Measurements from ENCODE around the gene FAM200C. TPM values are rescaled to one million over a fixed set of nuclear protein-coding genes. Genes with fewer than 3 reads are reported as not detected.

FAM200C gene
- total RNA-seq, 1 donor from 2014 or later, result 25.3 TPM

- H3K27me3 Mint-ChIP-seq (ENCODE audit: insufficient read depth, low read depth), result peaks cover under 1% of the 10 kb centered on the region
- Histone ChIP-seq H3F3A (ENCODE audit: low read depth) (no peaks in the 10 kb centered on the region), H3K27ac (no peak overlapping the region), H3K4me1 (no peaks in the 10 kb centered on the region), H3K4me2 (no peak overlapping the region), H3K9me3 (ENCODE audit: low read depth) (no peaks in the 10 kb centered on the region), H2AFZ (replicated peaks) (no peak overlapping the region), H4K20me1 (ENCODE audit: low read depth) (no peaks in the 10 kb centered on the region), H3K27me3 (peaks cover under 1% of the 10 kb centered on the region), H3K4me3 (no peak overlapping the region), H3K36me3 (no peaks in the 10 kb centered on the region), H3K9ac (no peak overlapping the region), H3K79me2 (ENCODE audit: low read depth) (no peaks in the 10 kb centered on the region)
- no peak overlapping the region for H3K4me3 Mint-ChIP-seq
- no peaks in the 10 kb centered on the region for H3K36me3 Mint-ChIP-seq
- H3K4me1 Mint-ChIP-seq, result peaks cover 2% of the 10 kb centered on the region
- peaks cover 6% of the 10 kb centered on the region for H3K9me3 Mint-ChIP-seq
- TF ChIP-seq EZH2phosphoT487 (IDR thresholded peaks at IDR 0.05), result no peak
- no peak for TF ChIP-seq CTCF (IDR thresholded peaks at IDR 0.05)
- TF ChIP-seq EZH2 (IDR thresholded peaks at IDR 0.05), result no peak
- no peak overlapping the region for H3K27ac Mint-ChIP-seq
- DNase-seq (ENCODE audit: low spot score), result no peak
Measured at GRCh38 chr5:160445132-160445531, 45.3 kb upstream of the FAM200C start.

GRCh38 chr5:160444407-160444806, 44.6 kb upstream of the FAM200C start:
- H3F3A ChIP-seq (ENCODE audit: low read depth), result no peaks in the 10 kb centered on the region
- no peaks in the 10 kb centered on the region for H3K4me1 ChIP-seq
- H3K36me3 ChIP-seq, result no peaks in the 10 kb centered on the region
- no peak overlapping the region for H3K27ac ChIP-seq
- no peak overlapping the region for H2AFZ ChIP-seq (replicated peaks)
- H3K27me3 ChIP-seq, result peaks cover 8% of the 10 kb centered on the region
- H3K79me2 ChIP-seq (ENCODE audit: low read depth), result no peaks in the 10 kb centered on the region
- H3K4me1 Mint-ChIP-seq, result no peaks in the 10 kb centered on the region
- DNase-seq (ENCODE audit: low spot score), result no peak
- H3K4me2 ChIP-seq, result no peak overlapping the region
- H3K27ac Mint-ChIP-seq, result no peak overlapping the region
- H4K20me1 ChIP-seq (ENCODE audit: low read depth), result no peaks in the 10 kb centered on the region
- no peaks in the 10 kb centered on the region for H3K9me3 ChIP-seq (ENCODE audit: low read depth)
- no peak for TF ChIP-seq EZH2phosphoT487 (IDR thresholded peaks at IDR 0.05)
- no peak for TF ChIP-seq CTCF (IDR thresholded peaks at IDR 0.05)
- TF ChIP-seq EZH2 (IDR thresholded peaks at IDR 0.05), result no peak
- no peak overlapping the region for H3K4me3 Mint-ChIP-seq
- H3K27me3 Mint-ChIP-seq (ENCODE audit: insufficient read depth, low read depth), result peaks cover 3% of the 10 kb centered on the region
- no peak overlapping the region for H3K9ac ChIP-seq
- H3K36me3 Mint-ChIP-seq, result no peaks in the 10 kb centered on the region
- H3K4me3 ChIP-seq, result no peak overlapping the region
- peaks cover 3% of the 10 kb centered on the region for H3K9me3 Mint-ChIP-seq

- Mint-ChIP-seq H3K27ac (no peak overlapping the region), H3K4me1 (peaks cover 6% of the 10 kb centered on the region), H3K9me3 (no peaks in the 10 kb centered on the region), H3K36me3 (no peaks in the 10 kb centered on the region), H3K4me3 (no peak overlapping the region), H3K27me3 (ENCODE audit: insufficient read depth, low read depth) (peaks cover 4% of the 10 kb centered on the region)
- TF ChIP-seq EZH2phosphoT487 (IDR thresholded peaks at IDR 0.05), result no peak
- TF ChIP-seq EZH2 (IDR thresholded peaks at IDR 0.05), result no peak
- TF ChIP-seq CTCF (IDR thresholded peaks at IDR 0.05), result no peak
- Histone ChIP-seq H3K4me3 (no peak overlapping the region), H3K9me3 (ENCODE audit: low read depth) (no peaks in the 10 kb centered on the region), H3K9ac (no peak overlapping the region), H3K27me3 (peaks cover 10% of the 10 kb centered on the region), H3K79me2 (ENCODE audit: low read depth) (no peaks in the 10 kb centered on the region), H3K4me2 (no peak overlapping the region), H2AFZ (replicated peaks) (no peak overlapping the region), H3K27ac (no peak overlapping the region), H3F3A (ENCODE audit: low read depth) (peaks cover 6% of the 10 kb centered on the region), H4K20me1 (ENCODE audit: low read depth) (no peaks in the 10 kb centered on the region), H3K36me3 (no peaks in the 10 kb centered on the region), H3K4me1 (no peaks in the 10 kb centered on the region)
- DNase-seq (ENCODE audit: low spot score), result no peak
Measured at GRCh38 chr5:160442824-160443431, 43.1 kb upstream of the FAM200C start.

Data from neural progenitor cell (in vitro differentiated cells).